D341Med (cell line): ENCODE results near the gene RTN4R.

Experiments
- DNase-seq: peaks from one replicate; pipeline ENCODE4 v3.0.0; 2012; ENCODE audit warnings: low spot score

Gene RTN4R

DNA sequence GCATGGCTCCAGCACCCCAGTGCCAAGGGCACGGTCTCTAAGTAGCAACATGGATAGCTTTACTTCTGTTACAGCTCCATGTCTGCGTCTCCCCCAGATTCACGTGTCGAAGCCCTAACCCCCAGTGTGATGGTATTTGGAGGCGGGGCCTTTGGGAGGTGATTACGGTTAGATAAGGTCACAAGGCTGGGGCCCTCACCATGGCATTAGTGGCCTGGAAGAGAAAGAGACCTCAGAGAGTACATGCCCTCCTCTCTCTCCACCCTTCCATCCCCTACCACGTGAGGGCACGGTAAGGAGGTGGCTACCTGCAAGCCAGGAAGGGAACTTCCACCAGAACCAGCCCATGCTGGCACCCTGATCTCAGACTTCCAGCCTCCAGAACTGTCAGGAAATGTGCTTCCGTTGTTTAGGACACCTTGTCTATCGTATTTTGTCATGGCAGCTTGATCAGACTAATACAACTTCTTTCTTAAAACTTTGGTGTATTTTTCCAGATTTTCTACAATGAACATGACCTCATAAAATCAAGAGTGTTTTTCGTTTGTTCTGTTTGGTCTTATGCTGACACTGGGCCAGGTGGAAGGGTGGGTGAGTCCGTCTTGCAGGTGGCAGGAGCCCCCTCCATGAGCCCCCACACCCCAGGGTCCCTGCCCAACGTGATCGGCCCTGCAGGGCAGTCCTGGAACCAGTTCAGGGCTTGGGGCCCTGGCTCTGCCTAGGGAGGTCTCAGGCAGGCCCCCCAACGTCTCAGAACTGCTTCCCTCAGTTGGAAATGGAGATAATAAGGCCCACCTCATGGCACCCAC is 10.7 kb downstream of the RTN4R start:
- DNase-seq = no peak

- DNase-seq = no peak
These were observed 11.4 kb downstream of the RTN4R start for GRCh38 chr22:20256551-20257211.

DNA sequence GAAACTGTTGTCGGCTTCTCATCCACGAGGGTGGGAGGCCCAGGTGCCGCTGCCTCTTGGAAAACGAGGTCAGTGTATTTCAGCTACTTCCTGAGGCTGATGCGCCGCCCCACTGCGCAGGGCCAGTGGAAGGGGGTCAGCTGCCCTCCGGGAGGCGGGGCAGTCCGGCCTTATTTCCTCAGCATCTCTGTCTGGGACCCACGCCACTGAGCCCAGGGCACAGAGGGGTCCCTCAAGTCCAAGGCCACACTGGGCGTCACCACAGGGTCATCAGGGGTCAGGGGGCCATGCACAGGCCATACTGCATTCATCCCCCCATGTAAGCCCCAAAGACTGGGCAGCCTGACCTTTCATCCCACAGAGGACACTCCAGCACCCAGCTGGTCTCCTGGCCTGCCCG is 12.1 kb downstream of the RTN4R start:
- no peak for DNase-seq

GRCh38 chr22:20254975-20255946 is 12.9 kb downstream of the RTN4R start:
- DNase-seq = no peak

DNA sequence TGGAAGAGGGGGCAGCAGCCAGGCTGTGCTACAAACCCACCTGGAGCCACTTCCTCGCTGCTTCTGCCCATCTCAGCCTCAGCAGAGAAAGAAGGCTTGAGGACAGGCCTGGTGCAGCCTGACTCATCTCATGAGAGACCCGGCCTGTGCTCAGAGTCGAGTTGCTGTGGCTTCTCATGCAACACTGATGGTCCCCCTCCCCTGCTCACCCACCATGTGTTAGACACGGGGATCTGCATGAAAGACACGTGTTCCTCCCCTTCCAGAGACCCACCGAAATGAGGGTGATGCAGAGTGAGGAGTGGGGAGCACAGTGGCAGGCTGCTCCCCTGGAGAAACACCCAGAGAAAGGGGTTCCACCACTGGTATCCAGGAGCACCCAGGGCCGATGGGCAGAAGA is 15.0 kb downstream of the RTN4R start:
- no peak for DNase-seq

DNA sequence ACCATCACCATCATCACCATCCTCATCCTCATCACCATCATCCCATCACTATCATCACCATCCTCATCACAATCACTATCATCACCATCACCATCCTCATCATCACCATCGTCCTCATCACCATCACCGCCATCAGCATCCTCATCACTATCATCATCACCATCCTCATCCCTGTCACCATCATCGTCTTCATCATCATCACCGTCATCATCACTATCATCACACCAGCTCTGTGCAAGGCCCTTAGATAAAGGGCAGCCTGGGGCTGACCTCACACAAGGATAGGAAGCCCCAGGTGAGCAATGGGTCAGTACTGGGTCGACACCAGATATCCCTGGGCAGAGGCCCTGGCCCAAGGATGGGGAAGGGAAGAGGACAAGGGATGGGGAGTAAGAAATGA is 16.1 kb downstream of the RTN4R start:
- no peak for DNase-seq

DNA sequence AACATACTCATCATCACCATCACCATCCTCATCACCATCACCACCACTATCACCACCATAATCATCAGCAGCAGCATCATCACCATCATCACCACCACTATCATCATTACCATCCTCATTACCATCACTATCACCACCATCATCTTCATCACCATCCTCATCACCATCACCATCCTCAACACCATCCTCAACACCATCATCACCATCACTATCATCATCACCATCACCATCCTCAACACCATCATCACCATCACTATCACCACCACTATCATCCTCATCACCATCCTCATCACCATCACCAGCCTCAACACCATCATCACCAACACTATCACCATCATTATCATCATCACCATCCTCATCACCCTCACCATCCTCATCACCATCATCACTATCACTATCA is 16.6 kb downstream of the RTN4R start:
- DNase-seq = no peak

GRCh38 chr22:20249797-20250354 is 18.2 kb downstream of the RTN4R start:
- no peak for DNase-seq

DNA sequence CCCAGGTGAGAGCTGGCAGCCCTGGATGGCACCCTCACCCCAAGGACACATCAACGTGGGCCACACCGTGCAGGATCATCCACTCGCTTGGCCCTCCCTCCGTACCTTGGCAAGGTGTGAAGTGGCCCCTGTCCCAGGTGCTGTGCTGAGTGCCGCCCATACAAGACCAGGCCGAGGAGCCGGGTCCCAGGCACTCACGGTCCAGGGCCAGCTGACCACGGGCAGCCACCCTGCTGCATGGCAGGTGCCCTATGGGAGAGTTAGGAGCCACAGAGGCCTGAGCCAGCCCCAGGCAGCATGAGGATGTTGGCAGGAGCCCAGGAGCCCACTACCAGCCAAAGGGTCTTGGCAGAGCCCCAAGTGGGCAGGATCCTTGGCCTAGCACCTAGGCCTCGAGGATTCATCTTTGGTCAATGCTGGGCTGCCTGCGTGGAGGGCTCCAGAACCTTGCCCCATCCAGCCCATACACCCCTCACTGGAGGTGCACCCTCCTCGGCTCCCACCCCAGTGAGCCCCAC is 19.6 kb downstream of the RTN4R start:
- DNase-seq = no peak

GRCh38 chr22:20247608-20248171 is 20.4 kb downstream of the RTN4R start:
- no peak for DNase-seq

- DNase-seq = no peak
These were observed 21.1 kb downstream of the RTN4R start for GRCh38 chr22:20247010-20247505.

GRCh38 chr22:20246368-20247009 is 21.6 kb downstream of the RTN4R start:
- DNase-seq = no peak

DNA sequence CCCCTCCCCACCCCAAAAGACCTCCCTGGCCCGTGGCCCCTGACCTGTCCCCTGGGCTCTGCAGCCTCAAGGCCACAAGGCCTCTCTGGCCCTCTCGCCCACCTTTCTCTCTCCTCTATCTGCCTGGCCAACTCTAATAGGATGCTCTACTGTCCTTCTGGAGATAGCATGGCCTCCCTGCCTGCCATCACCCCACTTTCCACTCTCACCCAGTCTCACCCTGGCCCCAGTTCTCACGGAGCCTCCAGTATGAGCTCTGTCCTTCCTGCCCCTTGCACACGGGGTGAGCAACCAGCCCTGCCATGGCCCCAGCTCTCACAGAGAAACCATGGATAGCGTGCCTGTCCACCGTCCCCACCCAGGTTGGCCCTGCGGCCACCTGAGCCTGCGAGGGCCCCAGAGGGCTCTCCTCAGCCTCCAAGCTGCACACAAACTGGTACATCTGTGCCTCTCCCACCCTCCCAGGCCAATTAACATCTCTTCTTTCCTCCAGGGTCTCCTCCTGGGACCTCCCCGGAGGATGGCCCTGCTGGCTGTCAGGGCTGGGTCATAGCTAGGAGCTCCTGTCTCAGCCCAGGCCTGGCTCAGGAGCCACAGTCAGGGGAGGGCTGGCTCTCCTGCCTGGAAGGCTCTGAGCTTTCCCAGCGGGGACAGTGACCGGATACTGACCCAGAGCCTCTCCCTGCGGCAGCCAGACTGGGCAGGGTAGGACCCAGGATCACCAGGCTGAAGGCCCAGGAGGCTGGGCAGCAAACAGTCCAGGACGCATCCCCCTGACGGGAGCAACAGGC is 22.3 kb downstream of the RTN4R start:
- no peak for DNase-seq

DNA sequence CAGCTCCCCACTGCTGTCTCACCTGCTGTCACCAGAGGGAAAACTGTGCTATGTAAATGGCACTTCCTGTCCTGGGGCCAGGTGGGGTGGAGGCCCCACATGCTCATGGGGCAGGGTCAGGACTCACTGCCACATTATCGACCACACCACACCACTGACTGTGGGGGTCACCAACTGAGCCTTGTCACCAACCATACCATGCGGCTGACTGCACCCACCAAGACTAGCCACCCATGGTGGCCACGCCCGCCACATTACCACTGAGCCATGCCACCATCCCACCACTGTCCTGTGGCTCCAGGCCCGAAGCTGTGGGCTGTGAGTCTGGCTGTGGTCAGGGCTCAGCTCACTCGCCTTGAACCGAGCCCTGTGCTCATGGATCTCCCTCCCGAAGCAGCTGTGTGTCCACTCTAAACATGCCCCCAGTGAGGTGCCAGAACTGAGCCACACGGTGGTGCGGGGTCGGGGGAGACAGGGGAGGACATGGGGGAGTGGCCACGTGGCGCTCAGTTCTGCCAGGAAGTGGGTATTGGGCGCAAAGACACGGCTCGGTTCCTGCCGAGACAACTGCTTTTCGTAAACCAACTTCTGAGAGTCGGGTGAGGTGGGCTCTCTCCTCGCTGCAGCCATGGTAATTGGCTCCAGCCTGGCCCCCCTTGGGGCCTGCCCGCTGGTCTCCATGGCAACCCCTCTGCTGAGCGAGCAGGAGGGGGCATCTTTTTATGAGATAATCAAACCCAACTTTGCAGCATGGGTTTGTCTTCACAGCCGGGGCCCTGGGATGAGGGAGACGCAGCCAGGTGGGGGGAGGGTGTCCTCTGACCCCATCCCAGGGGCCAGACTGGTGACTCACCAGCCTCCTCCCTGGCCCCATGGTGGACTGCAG is 23.2 kb downstream of the RTN4R start:
- no peak for DNase-seq

- no peak for DNase-seq
These were observed 23.9 kb downstream of the RTN4R start for GRCh38 chr22:20244250-20244648.

GRCh38 chr22:20243537-20244249 is 24.4 kb downstream of the RTN4R start:
- DNase-seq = peak; percentile 64

DNA sequence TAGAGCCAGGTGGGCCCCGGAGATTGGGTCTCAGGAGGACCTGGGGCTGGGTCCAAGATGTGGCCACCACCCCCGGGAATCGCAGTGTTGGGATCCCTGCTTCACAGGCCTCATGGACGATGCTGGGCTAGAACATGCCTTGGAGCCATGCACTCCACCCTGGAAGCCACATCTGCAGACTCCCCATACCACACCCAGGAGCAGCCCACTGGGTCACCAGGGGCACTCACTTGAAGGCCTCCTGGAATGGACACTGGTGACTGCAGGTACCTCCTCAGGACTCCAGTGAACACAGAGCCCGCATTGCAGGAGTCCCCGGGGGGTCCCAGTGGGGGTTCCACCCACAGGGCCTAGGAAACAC is 25.0 kb downstream of the RTN4R start:
- DNase-seq = no peak

DNA sequence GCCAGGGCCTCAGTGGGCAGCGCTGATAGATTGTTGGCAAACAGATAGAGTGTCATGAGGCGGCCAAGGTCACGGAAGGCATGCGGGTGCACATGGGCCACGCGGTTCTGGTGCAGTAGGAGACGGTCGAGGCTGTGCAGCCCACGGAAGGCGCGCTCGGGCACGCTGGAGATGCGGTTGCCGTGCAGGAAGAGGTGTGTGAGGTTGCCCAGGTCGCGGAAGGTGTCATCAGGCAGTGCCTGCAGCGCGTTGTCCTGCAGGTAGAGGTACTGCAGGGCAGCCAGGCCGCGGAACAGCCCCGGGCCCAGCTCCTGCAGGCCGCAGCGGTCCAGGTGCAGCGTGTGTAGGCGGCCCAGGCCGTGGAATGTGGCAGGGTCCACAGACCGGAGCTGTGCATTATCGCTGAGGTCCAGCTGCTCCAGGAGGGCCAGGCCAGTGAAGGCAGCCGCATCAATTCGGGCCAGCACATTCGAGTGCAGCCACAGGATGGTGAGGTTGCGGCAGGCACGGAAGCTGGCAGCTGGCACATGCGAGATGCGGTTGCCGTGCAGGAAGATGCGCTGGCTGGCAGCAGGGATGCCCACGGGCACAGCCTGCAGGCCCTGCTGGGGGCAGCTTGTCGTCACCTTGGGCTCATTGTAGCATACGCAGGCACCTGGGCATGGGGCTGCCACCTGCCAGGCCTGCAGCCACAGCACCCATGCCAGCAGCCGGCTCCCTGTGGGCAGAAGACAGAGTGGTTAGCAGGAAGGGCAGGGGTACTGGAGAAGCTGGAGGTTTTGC is 25.5 kb downstream of the RTN4R start:
- no peak for DNase-seq
